H1 (cell line): Measurements from ENCODE around the gene PPIF. TPM values are rescaled to one million over a fixed set of nuclear protein-coding genes. Genes with fewer than 3 reads are reported as not detected.

ENCODE experiments used
- CTCF ChIA-PET: fragments of 300-600 bp; sonication (Branson Sonifier 250); formaldehyde crosslinking; loops from one replicate; lab custom pipeline; 2021; ENCODE audit not compliant: partially characterized antibody; lab: Charles Lee
- POLR2A ChIA-PET: fragments of 300-600 bp; sonication (Branson Sonifier 250); formaldehyde crosslinking; loops from one replicate; lab custom pipeline; 2021; ENCODE audit warnings: inconsistent platforms; ENCODE audit not compliant: partially characterized antibody; lab: Charles Lee
- DNase-seq, 2 experiments: peaks; one replicate each; pipeline versions ENCODE4 v3.0.0 to v3.0.0-alpha.2; 2010 to 2022; ENCODE audit warnings: low spot score in 2 of 2, low read depth in 1 of 2, mixed read lengths in 1 of 2
- FAIRE-seq: peaks from 2 replicates; lab custom pipeline; 2011; peaks lifted over from hg19 to GRCh38; lab: Jason Lieb, UNC
- H2AFZ ChIP-seq: 2 replicates; pipeline ENCODE4 v1.8.1; 2012; ENCODE audit warnings: low read length, inconsistent platforms
- H2AK5ac ChIP-seq: 2 replicates; pipeline ENCODE4 v1.6.1; 2013; ENCODE audit warnings: low read depth, low read length
- H2BK120ac ChIP-seq: replicated peaks from 2 replicates; pipeline ENCODE3; 2013; ENCODE audit warnings: low read depth, low read length, inconsistent platforms
- H2BK12ac ChIP-seq: 2 replicates; pipeline ENCODE4 v1.6.1; 2013; ENCODE audit warnings: low read depth, low read length
- H2BK15ac ChIP-seq: 2 replicates; pipeline ENCODE4 v1.6.1; 2013; ENCODE audit warnings: low read length
- H2BK20ac ChIP-seq: 2 replicates; pipeline ENCODE4 v1.6.1; 2013; ENCODE audit warnings: low read length
- H2BK5ac ChIP-seq: 2 replicates; pipeline ENCODE4 v1.6.1; 2013; ENCODE audit warnings: low read depth, low read length
- H3K14ac ChIP-seq: 2 replicates; pipeline ENCODE4 v1.6.1; 2013; ENCODE audit warnings: inconsistent platforms; ENCODE audit not compliant: insufficient read length
- H3K18ac ChIP-seq: 2 replicates; pipeline ENCODE4 v1.6.1; 2013; ENCODE audit warnings: low read length; ENCODE audit errors: extremely low read depth
- H3K23ac ChIP-seq: 2 replicates; pipeline ENCODE4 v1.6.1; 2013; ENCODE audit warnings: inconsistent platforms; ENCODE audit not compliant: insufficient read length
- H3K23me2 ChIP-seq: 2 replicates; pipeline ENCODE4 v1.6.1; 2013; ENCODE audit warnings: low read depth, low read length
- H3K27ac ChIP-seq: 2 replicates; pipeline ENCODE4 v1.6.1; 2011; ENCODE audit warnings: low read depth, low read length, inconsistent platforms
- H3K27me3 ChIP-seq, 4 experiments: replicated peaks in 1 of 4; 1 replicate in 1 of 4; 2 replicates in 3 of 4; pipeline versions ENCODE4 v1.6.1 to v1.8.1; 2011 to 2013; ENCODE audit warnings: low read length in 3 of 4, mild to moderate bottlenecking in 3 of 4, inconsistent platforms in 2 of 4, mixed read lengths in 2 of 4, moderate library complexity in 1 of 4; ENCODE audit not compliant: control insufficient read depth in 3 of 4, insufficient read depth in 3 of 4; ENCODE audit errors: extremely low read depth in 1 of 4
- H3K36me3 ChIP-seq, 4 experiments: 2 replicates each; pipeline versions ENCODE4 v1.6.1 to v1.8.1; 2011 to 2013; ENCODE audit warnings: mild to moderate bottlenecking in 4 of 4, low read length in 3 of 4, moderate library complexity in 2 of 4, control low read depth in 1 of 4, inconsistent platforms in 1 of 4; ENCODE audit not compliant: insufficient read depth in 4 of 4, control insufficient read depth in 2 of 4
- H3K4ac ChIP-seq: replicated peaks from 2 replicates; pipeline ENCODE3; 2013; ENCODE audit warnings: low read length, low read depth, mixed read lengths, inconsistent platforms; ENCODE audit not compliant: insufficient read length
- H3K4me1 ChIP-seq, 4 experiments: replicated peaks in 1 of 4; 1 replicate in 1 of 4; 2 replicates in 3 of 4; pipeline versions ENCODE4 v1.6.1 to v1.8.1; 2011 to 2013; ENCODE audit warnings: low read length in 3 of 4, inconsistent platforms in 2 of 4, mixed read lengths in 1 of 4; ENCODE audit not compliant: insufficient read depth in 4 of 4, control insufficient read depth in 3 of 4
- H3K4me2 ChIP-seq, 2 experiments: 2 replicates each; pipeline versions ENCODE4 v1.6.1 to v1.8.1; 2011 to 2013; ENCODE audit warnings: low read depth in 2 of 2, low read length in 2 of 2, control low read depth in 1 of 2, inconsistent platforms in 1 of 2, mild to moderate bottlenecking in 1 of 2; ENCODE audit not compliant: insufficient read depth in 1 of 2
- H3K4me3 ChIP-seq, 4 experiments: fragments of 200-600, 300-600 bp in 1 of 4; sonication (generic), shearing (Covaris generic), sonication (Bioruptor Twin) in 1 of 4; 2 replicates each; pipeline versions ENCODE4 v1.5.1 to v1.8.1; 2011 to 2016; ENCODE audit warnings: low read length in 4 of 4, low read depth in 3 of 4, control low read depth in 2 of 4, inconsistent platforms in 2 of 4, mild to moderate bottlenecking in 2 of 4, mixed read lengths in 1 of 4, moderate library complexity in 1 of 4; ENCODE audit not compliant: insufficient read depth in 2 of 4; ENCODE audit errors: extremely low read depth in 1 of 4
- H3K56ac ChIP-seq: replicated peaks from 2 replicates; pipeline ENCODE3; 2013; ENCODE audit warnings: low read depth, mild to moderate bottlenecking, mixed read lengths, low read length, inconsistent platforms; ENCODE audit not compliant: insufficient read length
- H3K79me1 ChIP-seq: 2 replicates; pipeline ENCODE4 v1.6.1; 2013; ENCODE audit warnings: low read depth, low read length, control low read depth
- H3K79me2 ChIP-seq, 2 experiments: 2 replicates each; pipeline versions ENCODE4 v1.6.1 to v1.8.1; 2012 to 2013; ENCODE audit warnings: low read length in 2 of 2, mild to moderate bottlenecking in 2 of 2, inconsistent platforms in 1 of 2; ENCODE audit not compliant: insufficient read depth in 2 of 2, control insufficient read depth in 1 of 2
- H3K9ac ChIP-seq, 4 experiments: replicated peaks in 1 of 4; 1 replicate in 1 of 4; 2 replicates in 3 of 4; pipeline versions ENCODE4 v1.6.1 to v1.8.1; 2011 to 2013; ENCODE audit warnings: low read depth in 3 of 4, low read length in 3 of 4, control low read depth in 2 of 4, mild to moderate bottlenecking in 2 of 4, moderate library complexity in 2 of 4, inconsistent platforms in 1 of 4; ENCODE audit errors: extremely low read depth in 1 of 4
- H3K9me3 ChIP-seq, 2 experiments: 2 replicates each; pipeline versions ENCODE4 v1.6.1 to v1.8.1; 2012 to 2013; ENCODE audit warnings: mild to moderate bottlenecking in 2 of 2, moderate library complexity in 2 of 2, control low read depth in 1 of 2, inconsistent platforms in 1 of 2, low read depth in 1 of 2, low read length in 1 of 2, mixed read lengths in 1 of 2; ENCODE audit not compliant: insufficient read depth in 2 of 2
- H4K20me1 ChIP-seq, 2 experiments: replicated peaks in 1 of 2; 2 replicates each; pipeline versions ENCODE3 to v1.8.1; 2011 to 2013; ENCODE audit warnings: inconsistent platforms in 2 of 2, low read length in 2 of 2, mild to moderate bottlenecking in 1 of 2; ENCODE audit not compliant: insufficient read depth in 2 of 2, control insufficient read depth in 1 of 2
- H4K5ac ChIP-seq: 2 replicates; pipeline ENCODE4 v1.6.1; 2013; ENCODE audit warnings: low read length, low read depth, mixed read lengths, inconsistent platforms; ENCODE audit not compliant: insufficient read length
- H4K8ac ChIP-seq: 2 replicates; pipeline ENCODE4 v1.8.0; 2013; ENCODE audit warnings: mild to moderate bottlenecking, moderate library complexity, low read length, inconsistent platforms; ENCODE audit not compliant: insufficient read depth; ENCODE audit errors: extremely low read depth
- H4K91ac ChIP-seq: replicated peaks from 2 replicates; pipeline ENCODE3; 2013; ENCODE audit warnings: low read length, mixed read lengths, inconsistent platforms; ENCODE audit not compliant: insufficient read length
- ATF2 ChIP-seq: IDR thresholded peaks from 2 replicates; pipeline ENCODE4 v1.6.1; 2012; ENCODE audit warnings: low read length, inconsistent platforms
- BACH1 ChIP-seq: IDR thresholded peaks from 2 replicates; pipeline ENCODE4 v1.6.1; 2012; ENCODE audit warnings: low read length, improper control_type of control experiment
- BCL11A ChIP-seq, 2 experiments: IDR thresholded peaks; one replicate each; pipeline ENCODE4 v1.6.1; 2011; ENCODE audit warnings: low read depth in 2 of 2, low read length in 2 of 2, mild to moderate bottlenecking in 2 of 2
- BRCA1 ChIP-seq: IDR thresholded peaks from 2 replicates; pipeline ENCODE4 v1.6.1; 2012; ENCODE audit warnings: low read depth, low read length, improper control_type of control experiment
- CBX5 ChIP-seq: fragments of 300-800, 300-1000 bp; sonication (generic); IDR thresholded peaks from 2 replicates; pipeline ENCODE4 v1.7.1; 2016; ENCODE audit warnings: antibody characterized with exemption, low read length, low read depth
- EGR1 ChIP-seq: IDR thresholded peaks from 2 replicates; pipeline ENCODE4 v1.6.1; 2011; ENCODE audit warnings: low read depth, low read length, borderline replicate concordance
- NRF1 ChIP-seq: IDR thresholded peaks from 2 replicates; pipeline ENCODE4 v1.6.1; 2011; ENCODE audit warnings: mild to moderate bottlenecking, low read depth, low read length, improper control_type of control experiment
- SIN3A ChIP-seq, 2 experiments: IDR thresholded peaks in 1 of 2; conservative IDR thresholded peaks in 1 of 2; 2 replicates each; pipeline ENCODE4 v1.6.1; 2011 to 2012; ENCODE audit warnings: low read length in 2 of 2, improper control_type of control experiment in 1 of 2, low read depth in 1 of 2, mild to moderate bottlenecking in 1 of 2
- SIRT6 ChIP-seq: IDR thresholded peaks from one replicate; pipeline ENCODE4 v1.7.1; 2012; ENCODE audit warnings: low read length, inconsistent platforms
- SP1 ChIP-seq: IDR thresholded peaks from 2 replicates; pipeline ENCODE4 v1.6.1; 2011; ENCODE audit warnings: low read depth, low read length
- ZNF274 ChIP-seq: IDR thresholded peaks from 2 replicates; pipeline ENCODE4 v1.7.0; 2012; ENCODE audit warnings: low read length, borderline replicate concordance; ENCODE audit errors: extremely low read depth
- WGBS, 2 experiments: shearing (Covaris generic) in 1 of 2; methylation state at CpG; one replicate each; pipeline versions ENCODE4 v1.1.6 to v1.1.7; 2013 to 2015; ENCODE audit warnings: low lambda C conversion rate in 2 of 2, mixed read lengths in 2 of 2, inconsistent platforms in 1 of 2, low coverage in 1 of 2, missing lambda C conversion rate in 1 of 2; ENCODE audit not compliant: insufficient replicate concordance in 2 of 2, insufficient coverage in 1 of 2, insufficient read length in 1 of 2; ENCODE audit errors: extremely low coverage in 1 of 2, missing lambda C conversion rate in 1 of 2; 5-methylcytosine and 5-hydroxymethylcytosine counted together
- polyA plus RNA-seq, 7 experiments: library from polyadenylated mRNA; depleted of rRNA in 3 of 7; stranded (reverse) in 5 of 7; unstranded in 2 of 7; fragments of >200 nt in 5 of 7; fragments of 200-250 nt in 2 of 7; gene quantifications; 1 replicate in 5 of 7; 2 replicates in 1 of 7; 4 replicates in 1 of 7; pipeline versions ENCODE4 v1.2.1 to v1.2.3, GENCODE V29; 2011 to 2013; ENCODE audit warnings: missing spikeins in 2 of 7, mixed read lengths in 2 of 7
- total RNA-seq: library from RNA; stranded (reverse); fragmentation: NEBNext Ultra II Directional; extraction: Animal tissue kit (Norgen Biotek cat#: 25700); gene quantifications from 2 replicates; pipeline ENCODE4 v1.2.1, GENCODE V29; 2021

Gene PPIF
- total and polyA plus RNA-seq, 2 of the 8 experiments (the other 6 are each of a cell fraction or from before 2014, with no cell fraction given): 70.2 to 77.6 TPM

GRCh38 chr10:79376751-79377556 lies 29.7 kb downstream of the PPIF start:
- Histone ChIP-seq H4K8ac (no peak overlapping the region), H4K20me1 (peaks cover 0 to 14% of the 10 kb centered on the region in 2 experiments), H2BK15ac (no peak overlapping the region), H3K4ac (peak overlapping the region; percentile 8), H3K27me3 (no peaks in the 10 kb centered on the region; a peak in 1 of 7 replicates), H3K4me2 (no peak overlapping the region), H2BK20ac (no peak overlapping the region), H3K36me3 (no peaks in the 10 kb centered on the region), H2BK5ac (0 out of 2 replicates have a peak overlapping the region, but pooled peaks have one; percentile 2), H2BK12ac (peak overlapping the region; percentile 29; the same call in 1 of the 2 replicates), H3K23ac (no peak overlapping the region), H3K9me3 (no peaks in the 10 kb centered on the region), H3K4me3 (no peak overlapping the region), H4K91ac (no peak overlapping the region), H3K4me1 (peaks cover 0 to 4% (median 0%) of the 10 kb centered on the region in 4 experiments; a peak in 1 of 7 replicates), H3K79me2 (no peaks in the 10 kb centered on the region), H3K27ac (no peak overlapping the region), H3K18ac (no peak overlapping the region), H3K9ac (no peak overlapping the region; a peak in 1 of 7 replicates), H3K56ac (no peak overlapping the region), H2AFZ (no peak overlapping the region), H3K79me1 (no peaks in the 10 kb centered on the region; the same call in 1 of the 2 replicates), H2AK5ac (no peak overlapping the region; the same call in 1 of the 2 replicates), H4K5ac (no peak overlapping the region), H2BK120ac (no peak overlapping the region), H3K23me2 (peaks cover 9% of the 10 kb centered on the region; the same call in 1 of the 2 replicates), H3K14ac (no peak overlapping the region)
- ChIA-PET CTCF (interaction anchor here (0.6 to 5.8 kb wide), 5 partner anchors 12 to 117 kb away, joined by 3 to 79 read pairs (median 62); no protein-coding TSS in a partner anchor), POLR2A (no interaction called here)
- 83 to 100% methylated on average over 2 to 12 of the region's 12 CpGs for WGBS, 2 experiments
- no peak for FAIRE-seq
- peak in 1 of 2 experiments; percentile 37 for DNase-seq
- TF ChIP-seq SIRT6: no peak
- no peak for TF ChIP-seq BACH1
- TF ChIP-seq NRF1: no peak
- TF ChIP-seq EGR1: no peak
- TF ChIP-seq SP1: no peak
- TF ChIP-seq BCL11A (IDR thresholded peaks at IDR 0.05; ENCODE audit: low read depth in 2 of 2, low read length in 2 of 2): no peak
- no peak for TF ChIP-seq ATF2
- no peak for TF ChIP-seq ZNF274
- no peak for TF ChIP-seq BRCA1
- no peak for TF ChIP-seq CBX5
- no peak for TF ChIP-seq SIN3A (conservative IDR thresholded peaks at IDR 0.05 in 1 of 2, IDR thresholded peaks at IDR 0.05 in 1 of 2; ENCODE audit: low read depth in 1 of 2, low read length in 2 of 2)
